Gastroesophageal sphincter (tissue), 3 donors: ENCODE data around the gene RIPOR2.

Experiments used
- EP300 ChIP-seq: sonication (generic); formaldehyde crosslinking; IDR thresholded peaks from one replicate; pipeline ENCODE4 v1.6.1; 2017; ENCODE audit warnings: antibody characterized with exemption, mild to moderate bottlenecking
- POLR2A ChIP-seq, 2 donors: fragments of 450-650 bp; IDR thresholded peaks; one replicate each; pipeline ENCODE4 v1.6.1; 2017; ENCODE audit warnings: antibody characterized with exemption in 2 of 2, mild to moderate bottlenecking in 2 of 2, moderate library complexity in 1 of 2
- POLR2AphosphoS5 ChIP-seq: sonication (generic); formaldehyde crosslinking; IDR thresholded peaks from one replicate; pipeline ENCODE4 v1.6.1; 2017; ENCODE audit warnings: antibody characterized with exemption
- TF ChIP-seq, protein P1 (sequence below), 4 experiments: fragments of 200-600 bp in 2 of 4; fragments of 450-650 bp in 2 of 4; sonication (generic) in 1 of 4; IDR thresholded peaks; one replicate each; pipeline ENCODE4 v1.5.1; 2017 to 2019; ENCODE audit warnings: antibody characterized with exemption in 4 of 4, mild to moderate bottlenecking in 2 of 4, moderate library complexity in 2 of 4

- TF ChIP-seq, protein P1, sequence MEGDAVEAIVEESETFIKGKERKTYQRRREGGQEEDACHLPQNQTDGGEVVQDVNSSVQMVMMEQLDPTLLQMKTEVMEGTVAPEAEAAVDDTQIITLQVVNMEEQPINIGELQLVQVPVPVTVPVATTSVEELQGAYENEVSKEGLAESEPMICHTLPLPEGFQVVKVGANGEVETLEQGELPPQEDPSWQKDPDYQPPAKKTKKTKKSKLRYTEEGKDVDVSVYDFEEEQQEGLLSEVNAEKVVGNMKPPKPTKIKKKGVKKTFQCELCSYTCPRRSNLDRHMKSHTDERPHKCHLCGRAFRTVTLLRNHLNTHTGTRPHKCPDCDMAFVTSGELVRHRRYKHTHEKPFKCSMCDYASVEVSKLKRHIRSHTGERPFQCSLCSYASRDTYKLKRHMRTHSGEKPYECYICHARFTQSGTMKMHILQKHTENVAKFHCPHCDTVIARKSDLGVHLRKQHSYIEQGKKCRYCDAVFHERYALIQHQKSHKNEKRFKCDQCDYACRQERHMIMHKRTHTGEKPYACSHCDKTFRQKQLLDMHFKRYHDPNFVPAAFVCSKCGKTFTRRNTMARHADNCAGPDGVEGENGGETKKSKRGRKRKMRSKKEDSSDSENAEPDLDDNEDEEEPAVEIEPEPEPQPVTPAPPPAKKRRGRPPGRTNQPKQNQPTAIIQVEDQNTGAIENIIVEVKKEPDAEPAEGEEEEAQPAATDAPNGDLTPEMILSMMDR (IDR thresholded peaks at IDR 0.05): no peak
- no peak for TF ChIP-seq POLR2A (IDR thresholded peaks at IDR 0.05)
- TF ChIP-seq EP300: no peak
- no peak for TF ChIP-seq POLR2AphosphoS5
These were observed 3.8 kb downstream of the RIPOR2 start for GRCh38 chr6:24931718-24932691.
